ENCODE results near the gene REG1A.

DNA sequence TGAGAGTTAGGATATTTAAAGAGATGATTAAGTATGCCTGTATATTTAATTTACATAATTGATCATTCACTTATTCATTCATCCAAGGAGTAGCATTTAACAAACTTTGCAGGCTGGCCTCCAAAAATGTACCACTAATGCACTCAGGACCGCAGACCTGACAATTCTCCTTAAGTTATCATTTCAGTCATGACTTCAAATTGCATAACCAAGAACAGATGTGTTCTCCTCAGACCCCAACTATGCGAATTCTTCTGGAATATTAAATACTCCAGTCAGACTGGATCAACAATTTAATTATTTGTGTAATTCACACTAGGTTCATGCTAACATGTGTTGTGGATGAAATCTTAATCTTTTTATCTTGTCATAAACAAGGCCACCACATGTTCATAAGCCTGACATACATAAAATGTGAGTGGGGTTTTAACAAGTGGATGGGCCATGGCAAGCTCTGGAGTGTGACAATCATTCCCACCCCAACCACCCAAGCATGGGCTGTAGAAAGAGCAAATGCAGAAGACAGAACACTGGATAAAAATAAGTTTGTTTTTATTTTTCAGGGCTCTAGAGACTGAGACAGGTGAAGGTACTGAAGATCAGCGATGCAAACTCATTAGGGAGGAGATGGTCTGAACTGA lies 35.7 kb upstream of the REG1A start:
- TF ChIP-seq, protein P1, sequence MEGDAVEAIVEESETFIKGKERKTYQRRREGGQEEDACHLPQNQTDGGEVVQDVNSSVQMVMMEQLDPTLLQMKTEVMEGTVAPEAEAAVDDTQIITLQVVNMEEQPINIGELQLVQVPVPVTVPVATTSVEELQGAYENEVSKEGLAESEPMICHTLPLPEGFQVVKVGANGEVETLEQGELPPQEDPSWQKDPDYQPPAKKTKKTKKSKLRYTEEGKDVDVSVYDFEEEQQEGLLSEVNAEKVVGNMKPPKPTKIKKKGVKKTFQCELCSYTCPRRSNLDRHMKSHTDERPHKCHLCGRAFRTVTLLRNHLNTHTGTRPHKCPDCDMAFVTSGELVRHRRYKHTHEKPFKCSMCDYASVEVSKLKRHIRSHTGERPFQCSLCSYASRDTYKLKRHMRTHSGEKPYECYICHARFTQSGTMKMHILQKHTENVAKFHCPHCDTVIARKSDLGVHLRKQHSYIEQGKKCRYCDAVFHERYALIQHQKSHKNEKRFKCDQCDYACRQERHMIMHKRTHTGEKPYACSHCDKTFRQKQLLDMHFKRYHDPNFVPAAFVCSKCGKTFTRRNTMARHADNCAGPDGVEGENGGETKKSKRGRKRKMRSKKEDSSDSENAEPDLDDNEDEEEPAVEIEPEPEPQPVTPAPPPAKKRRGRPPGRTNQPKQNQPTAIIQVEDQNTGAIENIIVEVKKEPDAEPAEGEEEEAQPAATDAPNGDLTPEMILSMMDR (optimal IDR thresholded peaks at IDR 0.05 in 1 of 3, IDR thresholded peaks at IDR 0.05 in 1 of 3, conservative IDR thresholded peaks at IDR 0.05 in 1 of 3; ENCODE audit: extremely low read depth in 1 of 3, insufficient read depth in 2 of 3, low read length in 3 of 3) = no peak
- TF ChIP-seq EZH2 (IDR thresholded peaks at IDR 0.05; ENCODE audit: low read length) = no peak
